GM12891 (cell line): Measurements from ENCODE around the gene AGRN.

Experiments used
- POLR2A ChIP-seq: IDR thresholded peaks from 2 replicates; pipeline ENCODE4 v1.6.1; 2011; ENCODE audit warnings: low read depth, low read length, control low read depth
- TAF1 ChIP-seq: IDR thresholded peaks from 2 replicates; pipeline ENCODE4 v1.6.1; 2011; ENCODE audit warnings: low read depth, low read length, control low read depth

DNA sequence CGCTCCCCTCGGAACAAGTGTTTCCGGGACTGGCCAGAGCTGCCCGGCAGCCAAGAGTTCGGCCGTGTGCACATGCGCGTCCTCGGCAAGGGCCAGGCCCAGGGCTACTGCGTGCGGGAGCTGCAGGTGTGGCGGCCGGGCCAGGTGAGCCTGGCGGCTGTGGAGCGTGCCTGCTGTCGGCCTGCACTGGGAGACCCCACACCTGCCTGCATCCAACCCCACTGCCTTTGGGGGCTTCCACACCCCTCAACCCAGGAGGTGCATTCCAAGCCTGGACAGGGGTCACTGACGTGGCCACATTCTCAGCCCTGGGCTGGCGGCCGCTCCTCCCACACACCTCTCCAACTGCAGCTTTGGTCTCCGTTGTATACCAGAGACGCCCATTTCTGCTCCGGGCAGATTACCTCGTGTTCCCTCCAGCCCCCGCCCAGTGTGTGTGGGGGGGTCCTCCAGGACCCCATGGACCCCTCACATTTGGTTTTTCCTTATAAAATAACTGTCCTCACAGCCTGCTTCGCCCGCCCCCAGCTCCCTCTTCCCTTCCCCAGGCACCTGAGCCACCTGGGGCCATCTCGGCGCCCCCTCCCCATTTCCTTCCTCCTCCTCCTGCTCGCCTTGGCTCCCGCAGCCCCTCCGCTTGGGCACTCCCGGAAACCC, 48.1 kb downstream of the AGRN start:
- no peak for TF ChIP-seq POLR2A
- TF ChIP-seq TAF1 = no peak
